Measurements from ENCODE around the gene OBSCN.

The OBSCN gene

DNA sequence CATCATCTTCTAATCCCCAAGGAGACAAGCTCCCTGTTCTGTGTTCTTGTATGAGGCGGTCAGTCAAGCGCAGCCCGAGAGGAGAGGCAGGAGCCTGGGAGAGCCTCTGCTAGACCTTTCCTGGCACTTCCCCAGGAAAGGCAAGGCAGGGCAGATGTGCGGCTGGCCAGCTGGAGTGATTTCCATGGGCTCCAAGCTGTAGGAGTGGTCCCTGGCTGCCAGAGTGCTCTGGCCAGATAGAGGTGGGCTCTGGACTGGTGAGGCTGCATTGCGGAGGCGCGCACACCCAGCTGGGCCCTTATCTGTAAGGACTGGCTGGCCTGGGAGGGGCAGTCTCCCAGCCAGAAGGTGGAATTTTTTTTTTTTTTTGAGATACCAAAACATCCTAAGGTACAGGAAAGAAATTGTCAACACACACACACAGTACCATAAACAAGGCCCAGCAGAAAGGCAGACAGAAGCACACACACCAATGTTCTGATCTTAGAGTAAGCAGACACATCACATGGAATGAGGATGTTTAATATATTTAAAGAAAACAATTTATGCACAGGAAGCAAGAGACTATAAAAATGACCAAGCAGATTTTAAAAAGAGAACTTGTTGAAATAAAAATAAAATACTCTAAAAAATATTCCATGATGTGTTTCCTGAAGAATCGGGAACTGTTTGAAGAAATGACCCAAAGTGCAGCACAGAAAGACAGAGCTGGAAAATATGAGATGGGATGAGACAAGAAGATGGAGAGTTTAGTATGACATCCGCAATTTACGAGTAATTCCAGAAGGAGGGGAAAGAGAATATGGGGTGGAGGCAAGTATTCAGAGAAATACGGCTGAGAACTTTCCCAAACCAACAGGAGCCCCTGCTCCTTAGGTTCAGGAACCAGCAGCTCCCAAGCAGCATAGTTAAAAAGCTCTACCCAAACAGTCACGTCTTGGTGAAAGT lies 28.8 kb upstream of the OBSCN start:
- no peak for TF ChIP-seq CTCF (conservative IDR thresholded peaks at IDR 0.05)
- no peak overlapping the region for H3K27ac ChIP-seq

- 0 out of 2 replicates have a peak, but pooled peaks have one; percentile 15 for TF ChIP-seq CTCF (conservative IDR thresholded peaks at IDR 0.05)
Measured at GRCh38 chr1:228180271-228180958, 27.4 kb upstream of the OBSCN start.

DNA sequence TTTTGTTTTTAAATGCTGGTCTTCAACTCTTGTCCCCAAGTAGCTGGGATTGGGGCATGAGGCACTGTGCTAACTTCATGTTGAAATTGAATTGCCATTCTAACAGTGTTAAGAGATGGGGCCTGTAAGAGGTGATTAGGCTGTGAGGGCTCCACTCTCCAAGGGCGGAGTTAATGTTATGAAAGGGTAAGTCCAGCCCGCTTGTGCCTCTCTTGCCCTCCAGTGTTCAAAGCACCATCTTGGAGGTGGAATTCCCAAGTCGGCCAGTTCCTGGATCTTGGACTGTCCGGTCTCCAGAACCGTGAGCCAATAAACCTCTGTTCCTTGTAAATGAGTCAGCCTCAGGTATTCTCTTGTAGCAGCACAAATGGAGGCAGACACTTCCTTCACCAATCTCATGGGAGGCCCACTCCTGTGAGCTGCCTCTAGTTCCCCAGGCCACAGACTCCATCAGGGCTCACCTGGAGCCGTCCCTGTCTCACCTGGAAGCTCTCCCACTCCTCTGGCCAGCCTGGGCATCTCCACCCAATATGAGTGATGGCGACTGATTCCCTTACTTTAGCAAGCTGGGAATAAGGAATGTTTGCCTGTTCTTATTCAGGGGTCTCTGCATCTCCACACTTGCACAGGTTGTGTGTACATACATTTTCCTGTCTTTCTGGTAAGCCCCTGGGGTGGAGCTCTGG lies 26.7 kb upstream of the OBSCN start:
- H3K27ac ChIP-seq: no peak overlapping the region
- TF ChIP-seq CTCF (conservative IDR thresholded peaks at IDR 0.05): no peak

More at GRCh38 chr1:228180271-228180958, 27.4 kb upstream of the OBSCN start:
- H3K27ac ChIP-seq: no peak overlapping the region

DNA sequence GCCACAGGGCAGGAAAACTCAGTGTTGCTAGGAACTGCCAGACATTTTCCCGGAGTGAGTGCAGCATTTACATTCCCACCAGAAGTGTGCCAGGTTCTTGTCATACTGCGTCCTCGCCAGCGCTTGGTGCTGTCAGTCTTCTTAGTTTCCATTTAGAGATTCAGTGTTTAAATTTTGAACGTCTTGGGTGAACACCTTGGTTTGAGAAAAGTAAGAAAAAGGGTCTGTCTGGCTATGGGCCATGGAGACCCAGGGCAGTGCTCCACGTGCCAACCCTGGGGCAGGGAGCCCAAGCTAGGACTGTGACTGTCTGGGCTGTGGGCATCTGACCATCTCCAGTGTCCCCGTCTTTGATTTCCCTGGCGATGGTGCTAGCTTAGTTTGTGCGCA lies 26.2 kb upstream of the OBSCN start:
- no peak overlapping the region for H3K27ac ChIP-seq
- TF ChIP-seq CTCF (conservative IDR thresholded peaks at IDR 0.05): no peak

GRCh38 chr1:228182296-228183030 lies 25.4 kb upstream of the OBSCN start:
- no peak for TF ChIP-seq CTCF (conservative IDR thresholded peaks at IDR 0.05)
- H3K27ac ChIP-seq: no peak overlapping the region

DNA sequence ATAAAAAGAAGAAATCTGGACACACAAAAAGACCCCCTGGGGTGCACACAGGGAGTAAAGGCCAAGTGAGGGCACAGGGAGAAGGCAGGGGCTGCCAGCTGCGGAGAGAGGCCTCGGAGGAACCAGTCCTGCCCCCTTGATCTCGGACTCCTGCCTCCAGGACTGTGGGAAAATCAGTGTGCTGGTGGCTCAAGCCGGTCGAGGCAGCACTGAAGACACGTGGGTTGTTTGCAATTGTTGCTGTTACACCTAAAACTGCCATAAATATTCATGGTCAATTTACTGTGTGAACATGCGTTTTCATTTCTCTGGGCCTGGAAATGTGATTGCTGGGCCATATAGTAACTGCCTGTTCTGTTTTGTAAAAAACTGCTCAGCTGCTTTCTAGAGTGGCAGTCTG lies 23.7 kb upstream of the OBSCN start:
- no peak for TF ChIP-seq CTCF (conservative IDR thresholded peaks at IDR 0.05)
- H3K27ac ChIP-seq: no peak overlapping the region

Measured in VCaP (cell line).